22Rv1 (cell line): ENCODE data around the gene ZBTB1.
"Not testable (repeated sequence)": the region's sequence is repeated elsewhere in the genome, so short reads cannot be mapped to it uniquely, and the experiment has no call there.

Experiments used
- H3K27ac ChIP-seq: fragments of 450-650 bp; 2 replicates; pipeline ENCODE4 v1.5.1; 2017
- ZFX ChIP-seq: fragments of 450-650 bp; IDR thresholded peaks from 2 replicates; pipeline ENCODE4 v1.6.1; 2017; ENCODE audit warnings: antibody characterized with exemption, borderline replicate concordance
- TF ChIP-seq, protein P1 (sequence below): fragments of 450-650 bp; IDR thresholded peaks from 2 replicates; pipeline ENCODE4 v1.5.1; 2017; ENCODE audit warnings: mild to moderate bottlenecking

Gene ZBTB1

DNA sequence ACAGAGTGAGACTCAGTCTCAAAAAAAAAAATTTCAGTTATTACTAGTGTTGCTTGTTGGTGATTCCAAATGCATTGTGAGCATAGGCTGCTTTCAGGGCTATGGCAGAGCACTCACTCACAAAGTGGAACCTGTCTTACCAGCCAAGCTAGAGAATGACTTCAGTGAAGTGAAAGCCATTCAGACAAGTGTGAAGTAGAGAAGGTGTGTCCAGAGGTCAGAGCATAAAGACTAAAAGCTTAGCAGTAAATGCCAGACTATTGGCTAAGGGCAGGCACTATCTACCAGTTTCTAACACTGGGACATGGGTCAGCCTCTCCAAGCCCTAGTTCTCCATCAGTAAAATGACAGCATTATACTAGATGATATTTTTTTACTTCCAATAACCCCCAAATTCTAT is 57.9 kb downstream of the ZBTB1 start:
- TF ChIP-seq, protein P1, sequence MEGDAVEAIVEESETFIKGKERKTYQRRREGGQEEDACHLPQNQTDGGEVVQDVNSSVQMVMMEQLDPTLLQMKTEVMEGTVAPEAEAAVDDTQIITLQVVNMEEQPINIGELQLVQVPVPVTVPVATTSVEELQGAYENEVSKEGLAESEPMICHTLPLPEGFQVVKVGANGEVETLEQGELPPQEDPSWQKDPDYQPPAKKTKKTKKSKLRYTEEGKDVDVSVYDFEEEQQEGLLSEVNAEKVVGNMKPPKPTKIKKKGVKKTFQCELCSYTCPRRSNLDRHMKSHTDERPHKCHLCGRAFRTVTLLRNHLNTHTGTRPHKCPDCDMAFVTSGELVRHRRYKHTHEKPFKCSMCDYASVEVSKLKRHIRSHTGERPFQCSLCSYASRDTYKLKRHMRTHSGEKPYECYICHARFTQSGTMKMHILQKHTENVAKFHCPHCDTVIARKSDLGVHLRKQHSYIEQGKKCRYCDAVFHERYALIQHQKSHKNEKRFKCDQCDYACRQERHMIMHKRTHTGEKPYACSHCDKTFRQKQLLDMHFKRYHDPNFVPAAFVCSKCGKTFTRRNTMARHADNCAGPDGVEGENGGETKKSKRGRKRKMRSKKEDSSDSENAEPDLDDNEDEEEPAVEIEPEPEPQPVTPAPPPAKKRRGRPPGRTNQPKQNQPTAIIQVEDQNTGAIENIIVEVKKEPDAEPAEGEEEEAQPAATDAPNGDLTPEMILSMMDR = no peak
- no peak for TF ChIP-seq ZFX
- H3K27ac ChIP-seq = no peak overlapping the region

DNA sequence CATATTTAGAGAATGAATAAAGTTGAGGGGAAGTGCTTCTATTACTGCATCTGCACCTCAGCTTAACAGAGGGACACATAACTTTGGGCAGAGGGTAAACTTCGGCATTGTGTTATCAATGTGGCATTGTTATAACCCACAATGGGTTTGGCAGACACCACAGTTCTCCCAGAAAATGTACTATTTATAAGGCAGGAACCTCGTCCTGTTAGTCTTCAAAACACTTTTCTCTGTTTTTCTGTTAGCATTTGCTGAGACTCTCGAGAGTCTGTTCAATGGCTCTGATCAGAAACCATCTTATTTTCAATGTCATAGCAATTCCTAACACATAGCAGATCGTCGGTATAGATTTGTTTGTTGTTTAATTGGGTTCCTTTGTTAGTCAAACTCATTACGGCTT is 59.1 kb downstream of the ZBTB1 start:
- H3K27ac ChIP-seq = no peak overlapping the region
- TF ChIP-seq, protein P1 = no peak
- TF ChIP-seq ZFX = no peak

DNA sequence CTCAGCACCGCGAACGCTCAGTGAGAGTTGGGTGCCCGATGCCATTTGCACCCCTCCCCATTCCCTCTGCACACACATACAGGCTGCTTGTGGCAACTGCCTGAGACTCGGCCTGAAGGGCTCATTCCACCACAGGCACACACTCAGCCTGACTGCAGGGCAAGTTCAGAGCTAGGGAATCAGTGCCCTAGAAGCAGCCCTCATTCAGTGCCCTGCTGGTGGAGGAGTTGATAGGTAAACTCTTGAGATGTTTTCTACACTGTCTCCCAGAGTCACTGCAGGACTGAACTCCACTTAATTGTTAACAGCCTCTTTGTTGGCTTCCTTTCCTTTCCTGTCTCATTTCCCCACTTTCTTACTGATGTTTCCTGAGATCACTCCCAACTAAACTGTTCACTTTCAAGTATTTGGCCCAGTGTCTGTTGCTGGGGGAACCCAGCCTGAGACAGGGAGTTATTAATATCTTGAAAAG is 62.1 kb downstream of the ZBTB1 start:
- TF ChIP-seq, protein P1 = no peak
- TF ChIP-seq ZFX = no peak
- H3K27ac ChIP-seq = no peak overlapping the region

DNA sequence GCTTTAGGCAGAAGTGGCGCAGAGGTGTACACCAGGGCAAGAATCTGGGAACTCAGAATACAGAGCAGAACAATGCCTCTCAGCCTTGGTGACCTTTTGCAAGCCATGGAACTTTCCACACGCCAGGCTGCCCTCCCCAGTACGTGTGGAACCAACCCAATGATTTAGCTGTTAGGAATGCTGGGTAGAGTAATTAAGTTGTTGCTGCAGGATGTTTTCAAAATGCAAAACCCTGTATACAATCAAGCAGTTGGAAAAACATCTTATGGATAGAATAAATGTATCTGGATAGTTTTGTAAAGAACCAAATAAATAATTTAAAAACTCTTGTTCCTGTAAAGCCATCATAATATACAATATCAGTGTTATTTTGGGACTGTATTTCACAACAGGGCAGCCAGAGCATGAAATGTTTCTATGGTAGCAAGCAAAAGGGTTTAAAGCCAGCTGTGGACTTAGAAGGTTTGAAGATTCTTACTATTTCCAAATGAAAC is 64.6 kb downstream of the ZBTB1 start:
- TF ChIP-seq, protein P1 = no peak
- H3K27ac ChIP-seq = no peak overlapping the region

DNA sequence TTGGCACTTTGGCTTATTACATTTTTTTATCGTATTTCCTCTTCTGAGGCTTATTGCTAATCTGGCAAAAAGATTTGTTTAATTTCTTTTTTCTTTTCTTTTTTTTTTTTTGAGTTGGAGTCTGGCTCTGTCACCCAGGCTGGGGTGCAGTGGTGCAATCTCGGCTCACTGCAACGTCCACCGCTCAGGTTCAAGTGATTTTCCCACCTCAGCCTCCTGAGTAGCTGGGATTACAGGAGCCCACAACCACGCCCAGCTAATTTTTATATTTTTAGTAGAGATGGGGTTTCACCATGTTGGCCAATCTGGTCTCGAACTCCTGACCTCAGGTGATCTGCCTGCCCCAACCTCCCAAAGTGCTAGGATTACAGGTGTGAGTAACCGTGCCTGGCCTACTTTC is 65.1 kb downstream of the ZBTB1 start:
- H3K27ac ChIP-seq = not testable (repeated sequence)

DNA sequence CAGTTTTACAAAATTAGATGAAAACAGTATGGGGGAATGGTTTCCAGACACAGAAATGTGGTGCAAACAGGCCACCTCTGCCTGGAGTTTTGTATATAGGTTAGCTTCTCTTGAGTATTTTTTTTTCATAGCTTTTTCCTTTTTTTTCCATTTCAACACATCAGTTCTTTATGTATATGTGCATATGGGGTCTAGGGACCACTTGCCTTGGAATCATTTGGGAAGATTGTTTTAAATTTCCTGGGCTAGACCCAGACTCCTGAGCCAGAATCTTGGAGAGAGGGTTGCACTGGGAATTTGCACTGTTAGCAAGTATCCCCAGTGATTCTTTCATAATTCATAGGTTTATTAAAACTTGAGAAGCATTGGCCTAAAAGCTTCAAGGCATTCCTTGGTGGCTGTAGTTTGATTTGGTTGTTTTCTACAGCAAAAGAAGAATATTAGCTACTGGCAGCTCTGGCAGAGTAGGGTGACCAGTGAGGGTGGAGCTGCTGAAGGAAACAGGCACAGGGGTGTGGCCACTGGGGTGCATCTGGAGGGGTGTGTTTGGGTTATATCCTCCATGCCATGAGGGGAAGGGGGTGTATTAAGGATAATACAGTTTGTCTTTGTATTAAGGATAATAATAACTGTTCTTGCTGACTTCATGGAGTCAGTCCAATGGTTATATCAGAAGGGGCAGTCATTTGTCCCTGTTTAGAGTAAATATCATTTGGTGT is 68.0 kb downstream of the ZBTB1 start:
- TF ChIP-seq ZFX = no peak
- TF ChIP-seq, protein P1 = no peak

DNA sequence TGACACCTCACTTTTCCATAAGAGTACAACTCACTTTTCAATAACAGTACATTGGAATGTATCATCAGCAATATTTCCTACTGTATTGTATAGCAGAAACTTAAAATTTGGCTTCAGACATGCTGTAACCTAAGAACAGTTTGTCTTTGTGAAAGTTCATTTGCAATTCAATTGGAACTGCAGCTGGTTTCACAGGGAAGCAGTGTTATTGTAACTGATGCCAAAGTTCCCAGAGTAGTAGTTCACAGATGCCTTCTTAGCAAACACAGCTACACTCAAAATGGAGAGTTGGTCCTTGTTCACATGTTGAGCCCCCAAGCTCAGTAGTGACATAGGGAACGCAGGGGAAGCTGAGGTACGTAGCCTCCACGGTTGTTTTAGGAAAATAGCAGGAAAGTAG is 68.5 kb downstream of the ZBTB1 start:
- TF ChIP-seq, protein P1 = no peak
- no peak for TF ChIP-seq ZFX
- H3K27ac ChIP-seq = no peak overlapping the region

More for the DNA sequence above, 68.0 kb downstream of the ZBTB1 start:
- H3K27ac ChIP-seq = no peak overlapping the region
